GM19397 (cell line): ENCODE results near the gene ST3GAL4.

Experiments
- ATAC-seq: cut with Tn5 transposase; IDR thresholded peaks from one replicate; pipeline ENCODE4 v1.9.1; 2021; ENCODE audit warnings: mild to moderate bottlenecking, moderate library complexity; ENCODE audit not compliant: unreplicated experiment

The ST3GAL4 gene

GRCh38 chr11:126438272-126438671 is 82.8 kb downstream of the ST3GAL4 start:
- ATAC-seq: no peak

DNA sequence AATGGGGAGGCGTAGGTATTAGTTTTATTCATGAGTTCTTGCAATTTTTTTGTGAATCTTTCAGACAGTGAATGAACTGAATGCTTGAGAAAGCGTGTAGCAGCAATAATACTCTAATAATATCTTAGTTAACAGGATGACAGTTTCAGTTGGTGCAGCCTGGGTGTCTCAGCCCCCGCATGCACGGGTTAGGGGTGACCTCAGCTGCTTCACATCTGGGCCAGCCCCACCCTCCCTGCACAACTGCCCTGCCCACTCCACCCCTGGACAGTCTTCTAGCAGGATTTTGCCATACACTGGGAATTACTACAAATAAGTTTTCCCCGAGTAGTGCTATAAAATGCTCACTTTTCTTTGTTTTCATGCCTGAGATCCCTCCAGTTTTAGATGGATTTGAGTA is 83.2 kb downstream of the ST3GAL4 start:
- ATAC-seq: no peak

- ATAC-seq: no peak
Observed at GRCh38 chr11:126440276-126440675, 84.8 kb downstream of the ST3GAL4 start.

GRCh38 chr11:126440792-126441514 is 85.5 kb downstream of the ST3GAL4 start:
- peak; percentile 61 for ATAC-seq

- no peak for ATAC-seq
Observed at GRCh38 chr11:126443120-126443519, 87.6 kb downstream of the ST3GAL4 start.

DNA sequence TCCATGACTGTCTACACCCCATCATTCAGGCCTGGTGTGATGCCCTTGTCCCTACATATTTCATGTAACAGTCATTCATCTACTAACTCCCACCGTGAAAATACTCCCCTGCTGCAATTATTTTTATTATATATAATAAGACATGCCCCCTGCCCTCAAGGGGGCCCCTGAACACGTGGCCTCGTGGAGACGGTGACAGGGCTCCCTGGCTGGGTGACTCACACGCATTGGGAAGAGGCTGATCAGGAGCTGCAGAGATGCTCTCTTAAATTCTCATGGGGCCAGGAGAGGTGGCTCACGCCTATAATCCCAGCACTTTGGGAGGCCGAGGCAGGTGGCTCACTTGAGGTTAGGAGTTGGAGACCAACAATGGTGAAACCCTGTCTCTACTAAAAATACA is 88.6 kb downstream of the ST3GAL4 start:
- ATAC-seq: no peak

- ATAC-seq: no peak
Observed at GRCh38 chr11:126446581-126446980, 91.1 kb downstream of the ST3GAL4 start.

DNA sequence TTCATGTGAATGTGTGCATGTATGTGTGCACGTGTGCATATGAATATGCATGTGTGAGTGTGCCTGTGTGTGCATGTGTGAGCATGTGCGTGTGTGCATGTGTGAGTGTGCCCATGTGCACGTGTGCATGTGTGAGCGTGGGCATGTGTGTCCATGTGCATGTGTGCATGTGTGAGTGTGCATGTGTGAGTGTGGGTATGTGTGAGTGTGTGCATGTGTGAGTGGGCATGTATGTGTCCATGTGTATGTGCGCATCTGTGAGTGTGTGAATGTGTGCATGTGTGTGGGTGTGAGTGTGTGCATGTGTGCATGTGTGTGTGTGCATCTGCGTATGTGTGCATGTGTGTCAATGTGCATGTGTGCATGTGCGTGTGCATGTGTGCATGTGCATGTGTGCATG is 94.7 kb downstream of the ST3GAL4 start:
- ATAC-seq: no peak

DNA sequence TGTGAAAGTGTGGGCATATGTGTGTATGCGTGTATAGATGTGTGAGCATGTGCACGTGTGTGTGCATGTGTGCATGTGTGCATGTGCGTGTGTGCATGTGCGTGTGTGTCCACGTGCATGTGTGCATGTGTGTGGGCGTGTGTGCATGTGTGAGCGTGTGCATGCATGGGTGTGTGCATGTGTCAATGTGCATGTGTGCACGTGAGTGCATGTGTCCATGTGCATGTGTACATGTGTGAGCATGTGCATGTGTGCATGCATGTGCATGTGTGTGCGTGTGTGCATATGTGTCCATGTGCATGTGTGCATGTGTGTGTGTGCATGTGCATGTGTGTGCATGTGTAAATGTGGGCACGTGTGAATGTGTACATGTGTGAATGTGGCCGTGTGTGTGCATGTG is 95.3 kb downstream of the ST3GAL4 start:
- no peak for ATAC-seq

- ATAC-seq: no peak
Observed at GRCh38 chr11:126451211-126451802, 95.8 kb downstream of the ST3GAL4 start.

DNA sequence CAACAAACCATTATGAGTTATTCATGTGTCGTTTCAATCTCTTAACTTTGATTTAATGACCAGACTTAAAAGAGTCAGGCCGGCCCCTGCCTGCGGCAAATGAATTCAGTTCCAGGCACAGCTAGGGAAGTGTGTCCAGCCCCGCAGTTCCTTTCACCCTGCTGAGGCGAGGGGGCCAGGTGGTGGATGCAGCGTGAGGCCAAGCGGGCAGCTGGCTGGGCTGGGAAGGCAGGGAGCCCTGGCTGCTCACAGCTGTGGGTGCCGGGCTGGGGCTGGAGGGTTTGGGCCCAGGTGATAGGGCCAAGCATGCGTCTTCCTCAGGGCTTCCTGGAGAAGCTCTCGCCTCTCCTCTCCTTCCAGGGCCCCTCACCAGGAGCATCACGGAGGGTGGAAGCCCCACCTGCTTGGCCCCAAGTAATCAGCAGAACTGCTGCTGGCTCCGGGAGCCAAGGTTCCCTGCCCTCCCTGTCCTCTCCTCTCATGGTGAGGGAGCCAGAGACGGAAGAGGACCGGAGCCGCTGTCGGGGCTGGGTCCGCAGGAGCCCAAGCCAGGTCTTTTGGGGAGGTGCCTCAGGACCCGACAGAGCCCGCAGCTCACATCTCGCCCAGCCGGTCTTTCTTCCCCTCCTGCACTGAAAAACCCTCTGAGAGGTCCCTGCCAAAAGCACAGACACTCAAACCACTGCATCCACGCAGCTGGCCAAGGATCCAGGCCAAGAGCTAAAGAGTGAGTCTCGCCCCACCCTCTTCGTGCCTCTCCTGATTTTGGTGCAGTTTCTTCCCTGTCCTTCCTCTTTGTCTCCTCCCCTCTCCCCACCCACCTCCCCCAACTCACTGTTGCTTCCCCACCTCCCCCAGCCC is 97.0 kb downstream of the ST3GAL4 start:
- ATAC-seq: no peak

- no peak for ATAC-seq
Observed at GRCh38 chr11:126456089-126456488, 100.6 kb downstream of the ST3GAL4 start.

DNA sequence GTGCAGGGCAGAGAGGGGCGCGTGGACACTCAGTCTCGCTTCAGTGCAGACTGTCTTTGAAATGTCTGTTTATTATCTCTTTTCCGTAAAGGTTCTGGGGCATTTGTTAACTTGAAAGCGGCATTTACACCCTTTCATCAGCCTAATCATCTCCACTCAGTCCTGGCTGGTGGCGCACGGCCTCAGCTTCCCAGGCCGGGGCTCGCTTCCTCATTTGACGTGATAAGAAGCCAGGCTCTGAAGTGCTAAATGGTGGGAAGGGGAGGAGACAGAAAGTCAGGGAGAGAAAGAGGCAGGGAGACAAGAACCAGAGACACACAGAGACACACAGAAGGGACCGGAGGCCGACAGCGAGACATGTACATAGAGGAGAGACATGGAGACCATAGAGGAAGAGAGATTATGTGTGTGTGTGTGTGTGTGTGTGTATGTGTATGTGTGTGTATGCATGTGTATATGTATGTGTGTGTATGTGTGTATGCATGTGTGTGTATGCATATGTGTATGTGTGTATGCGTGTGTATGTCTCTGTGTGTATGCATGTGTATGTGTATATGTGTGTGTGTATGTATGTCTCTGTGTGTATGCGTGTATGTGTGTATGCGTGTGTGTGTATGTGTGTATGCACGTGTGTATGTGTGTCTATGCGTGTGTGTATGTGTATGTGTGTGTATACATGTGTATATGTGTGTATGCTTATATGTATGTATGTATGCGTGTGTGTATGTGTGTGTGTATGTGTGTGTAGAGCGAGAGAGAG is 101.5 kb downstream of the ST3GAL4 start:
- no peak for ATAC-seq

DNA sequence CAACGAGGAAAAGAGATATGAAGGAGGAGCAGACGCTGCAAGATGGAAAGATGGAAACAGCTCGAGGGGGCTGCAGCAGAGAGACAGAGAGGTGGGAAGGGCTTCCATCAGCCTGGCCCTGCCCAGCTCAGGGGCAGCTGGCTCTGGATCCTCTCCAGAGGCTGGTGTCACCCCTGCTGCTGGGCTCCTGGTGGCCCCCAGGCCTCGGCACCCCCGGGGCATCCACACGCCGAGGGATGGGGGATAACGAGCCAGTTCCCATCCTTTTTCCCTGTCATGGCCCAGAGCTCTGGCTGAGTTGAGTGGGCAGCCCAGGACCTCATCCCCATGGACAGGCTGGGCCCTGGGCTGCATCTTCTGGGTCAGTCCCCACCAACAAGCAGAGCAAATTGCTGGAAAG is 102.3 kb downstream of the ST3GAL4 start:
- ATAC-seq: no peak

- no peak for ATAC-seq
Observed at GRCh38 chr11:126459691-126460281, 104.3 kb downstream of the ST3GAL4 start.

GRCh38 chr11:126460417-126461095 is 105.1 kb downstream of the ST3GAL4 start:
- no peak for ATAC-seq

DNA sequence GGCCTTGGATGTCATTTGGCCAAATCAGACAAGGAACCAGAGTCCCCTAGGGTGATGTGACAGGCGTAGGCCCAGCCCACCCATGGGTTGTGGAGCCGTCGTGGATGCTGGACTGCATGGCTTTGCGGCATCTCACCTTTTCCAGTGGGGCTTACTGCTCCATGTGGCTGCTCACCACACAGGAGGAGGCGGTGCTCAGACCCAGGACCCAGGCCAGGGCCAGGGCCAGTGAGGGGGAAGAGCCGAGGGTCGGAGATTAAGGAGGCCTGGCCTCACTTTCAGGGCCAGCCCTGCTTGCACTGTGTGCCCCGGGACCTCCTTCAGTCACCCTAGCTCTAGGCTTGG is 105.6 kb downstream of the ST3GAL4 start:
- no peak for ATAC-seq

DNA sequence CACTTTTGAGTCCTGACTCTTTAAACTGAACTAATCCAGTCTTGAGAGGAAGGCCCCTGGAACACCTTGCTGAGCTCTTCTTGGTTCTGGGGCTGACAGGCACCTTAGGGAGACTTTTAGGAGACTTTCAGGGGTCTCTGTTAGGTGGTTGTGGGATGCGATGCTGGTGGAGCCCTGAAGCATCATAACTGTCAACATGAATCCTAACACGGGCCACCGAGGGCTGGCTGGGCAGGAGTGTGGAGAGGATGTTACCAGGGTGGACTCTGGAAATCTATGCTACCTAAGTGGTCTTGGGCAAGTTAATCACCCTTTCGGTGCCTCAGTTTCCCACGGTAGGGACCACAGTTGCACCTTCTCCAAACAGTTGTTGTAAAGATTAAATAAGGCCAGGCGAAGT is 106.5 kb downstream of the ST3GAL4 start:
- ATAC-seq: no peak

DNA sequence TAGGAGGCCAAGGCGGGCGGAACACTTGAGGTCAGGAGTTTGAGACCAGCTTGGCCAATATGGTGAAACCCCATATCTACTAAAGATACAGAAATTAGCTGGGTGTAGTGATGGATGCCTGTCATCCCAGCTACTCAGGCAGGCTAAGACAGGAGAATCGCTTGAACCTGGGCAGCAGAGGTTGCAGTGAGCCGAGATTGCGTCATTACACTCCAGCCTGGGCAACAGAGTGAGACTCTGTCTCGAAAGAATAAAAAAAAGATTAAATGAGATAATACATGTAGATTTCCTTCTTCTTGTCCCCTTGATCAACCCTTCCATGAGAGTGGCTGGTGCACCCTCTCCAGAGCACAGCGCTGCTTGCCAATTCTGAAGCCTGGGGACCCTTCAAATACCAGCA is 106.9 kb downstream of the ST3GAL4 start:
- ATAC-seq: no peak
